ENCODE measurements around the gene CASP8AP2. TPM values are rescaled to one million over a fixed set of nuclear protein-coding genes. Genes with fewer than 3 reads are reported as not detected.

Gene CASP8AP2
- polyA plus RNA-seq, 2 of the 4 experiments (the other 2 are of a cell fraction): 8.2 to 13.6 TPM

GRCh38 chr6:89862698-89863097 lies 33.0 kb downstream of the CASP8AP2 start:
- TF ChIP-seq ATOH8 (CRISPR knock-in tag; IDR thresholded peaks at IDR 0.05; ENCODE audit: low read depth): no peak
- no peak for TF ChIP-seq RARB (CRISPR knock-in tag; IDR thresholded peaks at IDR 0.05)
- no peak for TF ChIP-seq RCOR1 (IDR thresholded peaks at IDR 0.05; ENCODE audit: low read depth, low read length)
- TF ChIP-seq ESRRA (IDR thresholded peaks at IDR 0.05; ENCODE audit: borderline replicate concordance, low read length): no peak
- TF ChIP-seq EHF (CRISPR knock-in tag; IDR thresholded peaks at IDR 0.05): no peak
- TF ChIP-seq RFX5 (IDR thresholded peaks at IDR 0.05): no peak
- TF ChIP-seq BHLHE40 (IDR thresholded peaks at IDR 0.05; ENCODE audit: low read depth, low read length): no peak
- TF ChIP-seq EHMT2 (IDR thresholded peaks at IDR 0.05; ENCODE audit: low read depth): no peak
- TF ChIP-seq FOSB (CRISPR knock-in tag; IDR thresholded peaks at IDR 0.05): no peak
- TF ChIP-seq JUN (IDR thresholded peaks at IDR 0.05): no peak
- TF ChIP-seq SMC3 (IDR thresholded peaks at IDR 0.05): no peak
- no peak for TF ChIP-seq PBX3 (IDR thresholded peaks at IDR 0.05)
- no peak for TF ChIP-seq SREBF2 (IDR thresholded peaks at IDR 0.05)
- TF ChIP-seq JUNB (IDR thresholded peaks at IDR 0.05): no peak
- TF ChIP-seq KDM5A (IDR thresholded peaks at IDR 0.05): no peak
- TF ChIP-seq E2F6 (IDR thresholded peaks at IDR 0.05; ENCODE audit: borderline replicate concordance, low read depth): no peak
- Histone ChIP-seq H3K4me2 (no peak overlapping the region), H3K4me1 (no peaks in the 10 kb centered on the region), H3K27ac (no peak overlapping the region), H3K4me3 (no peak overlapping the region), H3K9me3 (no peaks in the 10 kb centered on the region)
- ATAC-seq (no peak), FAIRE-seq (no peak), DNase-seq (ENCODE audit: low read depth in 1 of 2, low spot score in 1 of 2) (no peak)
- CTCF ChIA-PET: no interaction called here
- POLR2A ChIA-PET: no interaction called here
- 81% methylated on average over 2 of the region's 2 CpGs for WGBS (ENCODE audit: missing lambda C conversion rate)

- no peak for TF ChIP-seq GATA3 (IDR thresholded peaks at IDR 0.05; ENCODE audit: borderline replicate concordance)
- TF ChIP-seq NFE2L2 (conservative IDR thresholded peaks at IDR 0.05; ENCODE audit: low read length): no peak
- TF ChIP-seq KDM5A (IDR thresholded peaks at IDR 0.05): no peak
- peak; percentile 87 for TF ChIP-seq MAFK (IDR thresholded peaks at IDR 0.05; ENCODE audit: partially characterized antibody)
- TF ChIP-seq RNF2 (IDR thresholded peaks at IDR 0.05; ENCODE audit: borderline replicate concordance, low read depth): no peak
- TF ChIP-seq EP300 (IDR thresholded peaks at IDR 0.05): no peak
- FAIRE-seq (no peak), DNase-seq (ENCODE audit: low read depth in 1 of 2, low spot score in 1 of 2) (no peak), ATAC-seq (no peak)
- WGBS (ENCODE audit: missing lambda C conversion rate): 90% methylated on average over 6 of the region's 6 CpGs
- no peak overlapping the region for H3K4me3 ChIP-seq
- H3K4me2 ChIP-seq: no peak overlapping the region
- H3K27ac ChIP-seq: no peak overlapping the region
- ChIA-PET CTCF (no interaction called here), POLR2A (no interaction called here)
- no peaks in the 10 kb centered on the region for H3K4me1 ChIP-seq
- H3K9me3 ChIP-seq: no peaks in the 10 kb centered on the region
Observed at GRCh38 chr6:89866024-89866678, 36.5 kb downstream of the CASP8AP2 start.

- ATAC-seq (no peak), FAIRE-seq (no peak), DNase-seq (ENCODE audit: low read depth in 1 of 2, low spot score in 1 of 2) (no peak)
- no peak for TF ChIP-seq HDAC2 (IDR thresholded peaks at IDR 0.05)
- no peak for TF ChIP-seq NPAS2 (CRISPR knock-in tag; IDR thresholded peaks at IDR 0.05; ENCODE audit: borderline replicate concordance)
- TF ChIP-seq POLR2A (IDR thresholded peaks at IDR 0.05; ENCODE audit: low read length): no peak
- no peak for TF ChIP-seq PHF8 (IDR thresholded peaks at IDR 0.05; ENCODE audit: borderline replicate concordance, low read depth)
- no peak for TF ChIP-seq NFE2L2 (conservative IDR thresholded peaks at IDR 0.05; ENCODE audit: low read length)
- TF ChIP-seq RNF2 (IDR thresholded peaks at IDR 0.05; ENCODE audit: borderline replicate concordance, low read depth): no peak
- no peak for TF ChIP-seq HEYL (CRISPR knock-in tag; IDR thresholded peaks at IDR 0.05)
- no peak for TF ChIP-seq HMGXB4 (CRISPR knock-in tag; IDR thresholded peaks at IDR 0.05; ENCODE audit: borderline replicate concordance)
- no peak for TF ChIP-seq KDM1A (IDR thresholded peaks at IDR 0.05; ENCODE audit: low read depth)
- TF ChIP-seq CBX2 (IDR thresholded peaks at IDR 0.05; ENCODE audit: borderline replicate concordance, low read depth): no peak
- no peak for TF ChIP-seq ZFP36 (IDR thresholded peaks at IDR 0.05; ENCODE audit: borderline replicate concordance, partially characterized antibody)
- no peak for TF ChIP-seq SMC3 (IDR thresholded peaks at IDR 0.05)
- TF ChIP-seq TP53 (CRISPR knock-in tag; IDR thresholded peaks at IDR 0.05): no peak
- TF ChIP-seq SREBF2 (IDR thresholded peaks at IDR 0.05): no peak
- TF ChIP-seq EHF (CRISPR knock-in tag; IDR thresholded peaks at IDR 0.05): no peak
- no peak for TF ChIP-seq PBX3 (IDR thresholded peaks at IDR 0.05)
- ChIA-PET CTCF (no interaction called here), POLR2A (no interaction called here)
- Histone ChIP-seq H3K4me2 (no peak overlapping the region), H3K9me3 (no peaks in the 10 kb centered on the region), H3K27ac (no peak overlapping the region), H3K4me1 (no peaks in the 10 kb centered on the region), H3K4me3 (no peak overlapping the region)
Observed at GRCh38 chr6:89873721-89874120, 44.0 kb downstream of the CASP8AP2 start.
